ENCODE measurements around the gene IGFL3. TPM values are rescaled to one million over a fixed set of nuclear protein-coding genes. Genes with fewer than 3 reads are reported as not detected.
"Not testable (repeated sequence)": the region's sequence is repeated elsewhere in the genome, so short reads cannot be mapped to it uniquely, and the experiment has no call there.

Gene IGFL3
- total RNA-seq, 1 donor from 2014 or later, result not detected

DNA sequence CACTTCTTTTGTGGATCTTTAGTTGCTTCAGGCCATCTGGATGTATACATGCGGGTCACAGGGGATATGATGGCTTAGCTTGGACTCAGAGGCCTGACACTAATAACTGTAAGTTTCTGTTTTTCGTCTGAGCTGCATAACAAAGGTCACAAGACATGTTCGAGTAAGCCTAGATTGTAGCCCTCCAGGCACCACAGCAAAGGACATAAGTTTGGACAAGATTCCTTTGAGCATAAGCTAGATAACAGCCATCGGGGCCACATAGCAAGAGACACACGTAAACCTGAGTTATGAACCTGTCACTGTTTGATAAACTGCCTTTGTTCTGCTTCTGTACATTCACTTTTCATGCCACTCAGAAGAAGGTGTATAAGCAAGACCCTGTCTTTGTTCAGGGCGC lies 14.6 kb downstream of the IGFL3 start:
- TF ChIP-seq, protein P1, sequence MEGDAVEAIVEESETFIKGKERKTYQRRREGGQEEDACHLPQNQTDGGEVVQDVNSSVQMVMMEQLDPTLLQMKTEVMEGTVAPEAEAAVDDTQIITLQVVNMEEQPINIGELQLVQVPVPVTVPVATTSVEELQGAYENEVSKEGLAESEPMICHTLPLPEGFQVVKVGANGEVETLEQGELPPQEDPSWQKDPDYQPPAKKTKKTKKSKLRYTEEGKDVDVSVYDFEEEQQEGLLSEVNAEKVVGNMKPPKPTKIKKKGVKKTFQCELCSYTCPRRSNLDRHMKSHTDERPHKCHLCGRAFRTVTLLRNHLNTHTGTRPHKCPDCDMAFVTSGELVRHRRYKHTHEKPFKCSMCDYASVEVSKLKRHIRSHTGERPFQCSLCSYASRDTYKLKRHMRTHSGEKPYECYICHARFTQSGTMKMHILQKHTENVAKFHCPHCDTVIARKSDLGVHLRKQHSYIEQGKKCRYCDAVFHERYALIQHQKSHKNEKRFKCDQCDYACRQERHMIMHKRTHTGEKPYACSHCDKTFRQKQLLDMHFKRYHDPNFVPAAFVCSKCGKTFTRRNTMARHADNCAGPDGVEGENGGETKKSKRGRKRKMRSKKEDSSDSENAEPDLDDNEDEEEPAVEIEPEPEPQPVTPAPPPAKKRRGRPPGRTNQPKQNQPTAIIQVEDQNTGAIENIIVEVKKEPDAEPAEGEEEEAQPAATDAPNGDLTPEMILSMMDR (conservative IDR thresholded peaks at IDR 0.05; ENCODE audit: low read depth, low read length), result no peak
- DNase-seq (ENCODE audit: low read depth), result no peak
- no peak overlapping the region for H3K4me3 ChIP-seq (ENCODE audit: low read depth, low read length)

DNA sequence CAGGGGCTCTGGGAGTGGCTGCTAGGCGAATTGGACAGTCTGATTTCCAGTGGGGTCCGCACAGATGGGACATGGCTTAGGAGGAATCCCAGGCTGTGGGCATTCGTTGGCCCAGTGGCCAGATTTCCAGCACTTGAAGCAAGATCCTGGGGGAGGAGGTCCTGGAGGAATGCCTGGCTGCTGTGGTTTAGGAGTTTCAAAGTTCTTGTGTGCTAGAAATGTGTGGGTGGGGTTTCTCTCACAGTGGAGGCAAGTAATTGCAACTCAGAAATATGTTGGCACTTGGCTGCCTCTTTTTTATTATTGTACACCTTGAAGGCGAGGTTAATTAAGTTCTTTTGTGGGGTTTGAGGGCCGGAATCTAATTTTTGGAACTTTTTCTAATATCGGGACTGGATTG lies 17.1 kb downstream of the IGFL3 start:
- DNase-seq (ENCODE audit: low read depth), result no peak
- H3K4me3 ChIP-seq (ENCODE audit: low read depth, low read length), result no peak overlapping the region
- TF ChIP-seq, protein P1 (conservative IDR thresholded peaks at IDR 0.05; ENCODE audit: low read depth, low read length), result no peak

DNA sequence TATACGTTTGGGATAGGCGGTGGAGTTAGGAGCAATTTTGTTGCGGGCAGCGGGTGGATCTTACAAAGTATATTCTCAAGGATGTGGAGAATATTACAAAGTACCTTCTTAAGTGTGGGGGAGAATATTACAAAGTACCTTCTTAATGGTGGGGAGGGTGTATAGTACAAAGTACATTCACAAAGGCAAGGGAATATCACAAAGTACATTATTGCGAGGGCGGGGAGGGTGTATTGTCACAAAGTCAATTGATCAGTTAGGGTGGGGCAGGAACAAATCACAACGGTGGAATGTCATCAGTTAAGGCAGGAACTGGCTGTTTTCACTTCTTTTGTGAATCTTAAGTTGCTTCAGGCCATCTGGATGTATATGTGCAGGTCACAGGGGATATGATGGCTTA lies 22.2 kb downstream of the IGFL3 start:
- not testable (repeated sequence) for DNase-seq (ENCODE audit: low read depth); H3K4me3 ChIP-seq (ENCODE audit: low read depth, low read length)

DNA sequence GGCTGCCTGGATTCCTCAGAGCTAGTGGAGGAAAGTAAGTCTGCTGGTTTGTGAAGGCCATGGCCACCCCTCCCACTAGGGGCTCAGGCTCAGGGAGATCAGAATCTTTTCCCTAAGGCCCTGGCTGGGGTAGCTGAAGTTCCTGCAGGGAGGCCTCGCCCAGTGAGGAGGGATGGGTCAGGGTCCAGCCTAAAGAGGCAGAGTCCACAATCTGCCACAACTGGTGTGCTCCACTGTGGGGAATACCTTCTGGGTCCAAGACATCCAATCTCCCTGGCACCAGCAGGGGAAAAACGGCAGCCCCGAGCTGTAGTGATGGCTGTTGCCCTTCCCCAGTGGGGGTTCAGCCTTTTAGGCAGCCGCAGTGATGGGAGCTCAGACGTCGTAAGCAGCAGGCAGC lies 23.2 kb downstream of the IGFL3 start:
- no peak overlapping the region for H3K4me3 ChIP-seq (ENCODE audit: low read depth, low read length)
- TF ChIP-seq, protein P1 (conservative IDR thresholded peaks at IDR 0.05; ENCODE audit: low read depth, low read length), result no peak
- no peak for DNase-seq (ENCODE audit: low read depth)

DNA sequence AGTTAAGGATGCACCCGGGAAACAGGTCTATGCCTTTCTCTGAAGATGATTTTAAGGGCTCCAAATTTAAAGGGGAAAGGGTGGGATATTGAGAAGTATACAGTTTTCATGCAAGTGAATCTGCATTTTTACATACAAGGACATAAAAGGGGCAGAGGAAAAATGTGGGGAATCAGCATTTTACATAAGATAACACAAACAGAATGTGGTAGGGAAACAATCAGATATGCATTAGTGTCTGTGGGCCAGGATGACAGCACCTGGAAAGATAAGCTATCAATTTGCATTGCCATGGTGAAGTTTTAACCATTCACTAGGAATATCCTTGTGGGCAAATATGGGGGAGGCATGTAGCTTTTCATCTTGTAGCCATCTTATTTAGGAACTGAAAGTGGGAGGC lies 24.1 kb downstream of the IGFL3 start:
- no peak overlapping the region for H3K4me3 ChIP-seq (ENCODE audit: low read depth, low read length)
- DNase-seq (ENCODE audit: low read depth), result no peak
- TF ChIP-seq, protein P1 (conservative IDR thresholded peaks at IDR 0.05; ENCODE audit: low read depth, low read length), result no peak

DNA sequence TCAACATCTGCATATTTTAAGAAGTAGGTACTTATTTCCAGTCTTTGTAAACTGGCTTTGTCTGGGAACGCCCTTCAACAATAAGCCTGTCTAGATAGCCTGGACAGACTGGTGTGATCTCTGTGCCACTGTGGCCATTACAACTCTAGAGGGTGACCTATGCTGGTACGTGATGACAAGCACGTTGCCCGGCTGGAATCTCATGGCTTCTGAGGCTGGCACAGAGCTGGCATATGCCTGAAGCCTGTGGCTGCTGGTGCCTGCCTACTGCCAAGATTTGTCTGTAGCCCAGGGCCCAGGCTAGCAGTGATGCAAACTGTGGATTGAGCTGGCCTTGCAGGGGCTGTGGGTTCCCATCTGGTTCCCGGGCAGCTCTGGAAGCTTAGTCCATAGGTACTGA lies 34.0 kb downstream of the IGFL3 start:
- no peak overlapping the region for H3K4me3 ChIP-seq (ENCODE audit: low read depth, low read length)
- DNase-seq (ENCODE audit: low read depth), result no peak
- TF ChIP-seq, protein P1 (conservative IDR thresholded peaks at IDR 0.05; ENCODE audit: low read depth, low read length), result no peak

DNA sequence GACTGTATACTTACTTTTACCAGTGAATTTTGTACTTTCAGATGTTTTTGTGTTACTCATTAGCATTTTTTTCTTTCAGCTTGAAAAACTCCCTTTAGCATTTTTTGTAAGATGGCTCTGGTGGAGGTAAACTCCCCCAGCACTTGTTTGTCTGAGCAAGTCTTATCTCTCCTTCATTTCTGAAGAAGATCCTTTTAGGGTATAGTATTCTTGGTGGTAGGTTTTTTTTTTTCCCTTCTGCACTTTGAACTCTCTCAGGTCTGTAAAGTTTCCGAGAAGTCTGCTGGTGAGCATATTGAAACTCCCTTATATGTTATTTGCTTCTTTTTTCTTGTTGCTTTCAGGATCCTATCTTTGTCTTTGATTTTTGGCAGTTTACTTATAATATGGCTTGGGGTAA lies 35.1 kb downstream of the IGFL3 start:
- no peak overlapping the region for H3K4me3 ChIP-seq (ENCODE audit: low read depth, low read length)
- TF ChIP-seq, protein P1 (conservative IDR thresholded peaks at IDR 0.05; ENCODE audit: low read depth, low read length), result no peak
- no peak for DNase-seq (ENCODE audit: low read depth)

DNA sequence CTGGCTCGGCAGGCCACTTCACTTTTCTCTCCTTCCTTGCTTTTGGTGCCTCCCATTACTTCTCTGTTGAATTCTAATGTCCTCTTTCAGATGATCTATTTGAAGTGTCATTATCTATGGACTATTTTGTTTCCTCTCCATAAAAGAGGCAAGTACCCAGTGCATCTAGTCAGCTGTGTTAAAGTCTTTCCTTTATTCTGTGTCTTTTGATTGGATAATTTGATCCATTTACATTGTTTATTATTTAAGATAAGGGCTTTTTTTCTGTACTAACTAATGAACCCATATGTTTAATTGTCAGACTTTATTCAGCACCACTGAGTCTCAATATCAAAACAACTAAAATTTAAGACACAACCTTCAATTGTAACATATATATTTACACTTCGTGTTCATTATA lies 36.4 kb downstream of the IGFL3 start:
- TF ChIP-seq, protein P1 (conservative IDR thresholded peaks at IDR 0.05; ENCODE audit: low read depth, low read length), result no peak
- H3K4me3 ChIP-seq (ENCODE audit: low read depth, low read length), result no peak overlapping the region
- no peak for DNase-seq (ENCODE audit: low read depth)
